ENCODE results near the gene MCF2L. TPM values are rescaled to one million over a fixed set of nuclear protein-coding genes. Genes with fewer than 3 reads are reported as not detected.

Gene MCF2L
- total RNA-seq, 1 experiment from 2014 or later = 9.5 TPM

GRCh38 chr13:113119166-113119821, 150.3 kb downstream of the MCF2L start:
- DNase-seq (ENCODE audit: low spot score) = no peak
- Histone ChIP-seq H3K27ac (ENCODE audit: low read depth, low read length, poor library complexity, severe bottlenecking) (no peak overlapping the region), H3K4me3 (ENCODE audit: low read depth, low read length, poor library complexity, severe bottlenecking) (no peak overlapping the region), H3K27me3 (replicated peaks; ENCODE audit: insufficient read depth, low read depth, low read length, poor library complexity) (no peaks in the 10 kb centered on the region), H3K4me1 (ENCODE audit: insufficient read depth, low read length, poor library complexity, severe bottlenecking) (no peaks in the 10 kb centered on the region), H3K9me3 (ENCODE audit: low read depth, low read length, poor library complexity, severe bottlenecking) (no peaks in the 10 kb centered on the region), H3K36me3 (ENCODE audit: insufficient read depth, low read length, poor library complexity, severe bottlenecking) (no peaks in the 10 kb centered on the region)
- ChIA-PET CTCF (no interaction called here), POLR2A (ENCODE audit: low non-redundant PET) (interaction anchor here (0.5 kb wide), 1 partner anchor 251 kb away, joined by 4 read pairs; no protein-coding TSS in a partner anchor)
- BruUV-seq (replicated peaks) = no TSS peak
- intact Hi-C loops (cut with micrococcal nuclease; ENCODE audit: unreplicated experiment) = no loop called here
- TF ChIP-seq EZH2 (IDR thresholded peaks at IDR 0.05; ENCODE audit: borderline replicate concordance, low read depth, low read length, poor library complexity, severe bottlenecking) (no peak), CTCF (conservative IDR thresholded peaks at IDR 0.05; ENCODE audit: low read depth, low read length) (no peak)

GRCh38 chr13:113119822-113120189, 150.8 kb downstream of the MCF2L start:
- ChIA-PET CTCF (no interaction called here), POLR2A (ENCODE audit: low non-redundant PET) (interaction anchor here (0.5 kb wide), 1 partner anchor 252 kb away, joined by 4 read pairs; no protein-coding TSS in a partner anchor)

GRCh38 chr13:113120300-113121182, 151.5 kb downstream of the MCF2L start:
- no TSS peak for BruUV-seq (replicated peaks)
- Histone ChIP-seq H3K27me3 (replicated peaks; ENCODE audit: insufficient read depth, low read depth, low read length, poor library complexity) (no peaks in the 10 kb centered on the region), H3K4me1 (ENCODE audit: insufficient read depth, low read length, poor library complexity, severe bottlenecking) (no peaks in the 10 kb centered on the region), H3K27ac (ENCODE audit: low read depth, low read length, poor library complexity, severe bottlenecking) (no peak overlapping the region), H3K4me3 (ENCODE audit: low read depth, low read length, poor library complexity, severe bottlenecking) (no peak overlapping the region), H3K36me3 (ENCODE audit: insufficient read depth, low read length, poor library complexity, severe bottlenecking) (no peaks in the 10 kb centered on the region), H3K9me3 (ENCODE audit: low read depth, low read length, poor library complexity, severe bottlenecking) (no peaks in the 10 kb centered on the region)
- no peak for DNase-seq (ENCODE audit: low spot score)
- ChIA-PET CTCF (no interaction called here), POLR2A (ENCODE audit: low non-redundant PET) (interaction anchor here (0.5 kb wide), 1 partner anchor 252 kb away, joined by 4 read pairs; no protein-coding TSS in a partner anchor)
- intact Hi-C loops (cut with micrococcal nuclease; ENCODE audit: unreplicated experiment) = no loop called here
- no peak for TF ChIP-seq EZH2 (IDR thresholded peaks at IDR 0.05; ENCODE audit: borderline replicate concordance, low read depth, low read length, poor library complexity, severe bottlenecking)
- TF ChIP-seq CTCF (conservative IDR thresholded peaks at IDR 0.05; ENCODE audit: low read depth, low read length) = no peak

More at GRCh38 chr13:113119822-113120189, 150.8 kb downstream of the MCF2L start:
- no peaks in the 10 kb centered on the region for H3K9me3 ChIP-seq (ENCODE audit: low read depth, low read length, poor library complexity, severe bottlenecking)
- intact Hi-C loops (cut with micrococcal nuclease; ENCODE audit: unreplicated experiment) = no loop called here
- H3K27ac ChIP-seq (ENCODE audit: low read depth, low read length, poor library complexity, severe bottlenecking) = no peak overlapping the region
- H3K4me3 ChIP-seq (ENCODE audit: low read depth, low read length, poor library complexity, severe bottlenecking) = no peak overlapping the region
- no peaks in the 10 kb centered on the region for H3K36me3 ChIP-seq (ENCODE audit: insufficient read depth, low read length, poor library complexity, severe bottlenecking)
- DNase-seq (ENCODE audit: low spot score) = no peak
- H3K27me3 ChIP-seq (replicated peaks; ENCODE audit: insufficient read depth, low read depth, low read length, poor library complexity) = no peaks in the 10 kb centered on the region
- TF ChIP-seq CTCF (conservative IDR thresholded peaks at IDR 0.05; ENCODE audit: low read depth, low read length) (no peak), EZH2 (IDR thresholded peaks at IDR 0.05; ENCODE audit: borderline replicate concordance, low read depth, low read length, poor library complexity, severe bottlenecking) (no peak)
- no TSS peak for BruUV-seq (replicated peaks)
- no peaks in the 10 kb centered on the region for H3K4me1 ChIP-seq (ENCODE audit: insufficient read depth, low read length, poor library complexity, severe bottlenecking)
